Pericardium fibroblast (primary cell): ENCODE results near the gene TMEM233. TPM values are rescaled to one million over a fixed set of nuclear protein-coding genes. Genes with fewer than 3 reads are reported as not detected.

Experiments
- total RNA-seq: library from RNA; depleted of rRNA; stranded (reverse); fragments of >200 nt; gene quantifications from 2 replicates; pipeline ENCODE4 v1.2.3, GENCODE V29; 2015

Gene TMEM233
- total RNA-seq = under 0.01 TPM in 1 of 2 replicates, not detected in the other

GRCh38 chr12:119593578-119594398 is at the start of gene TMEM233:
TSS of gene TMEM233 (plus strand) at chr12:119593774. CDS start at chr12:119593849, 75 bp downstream.

DNA sequence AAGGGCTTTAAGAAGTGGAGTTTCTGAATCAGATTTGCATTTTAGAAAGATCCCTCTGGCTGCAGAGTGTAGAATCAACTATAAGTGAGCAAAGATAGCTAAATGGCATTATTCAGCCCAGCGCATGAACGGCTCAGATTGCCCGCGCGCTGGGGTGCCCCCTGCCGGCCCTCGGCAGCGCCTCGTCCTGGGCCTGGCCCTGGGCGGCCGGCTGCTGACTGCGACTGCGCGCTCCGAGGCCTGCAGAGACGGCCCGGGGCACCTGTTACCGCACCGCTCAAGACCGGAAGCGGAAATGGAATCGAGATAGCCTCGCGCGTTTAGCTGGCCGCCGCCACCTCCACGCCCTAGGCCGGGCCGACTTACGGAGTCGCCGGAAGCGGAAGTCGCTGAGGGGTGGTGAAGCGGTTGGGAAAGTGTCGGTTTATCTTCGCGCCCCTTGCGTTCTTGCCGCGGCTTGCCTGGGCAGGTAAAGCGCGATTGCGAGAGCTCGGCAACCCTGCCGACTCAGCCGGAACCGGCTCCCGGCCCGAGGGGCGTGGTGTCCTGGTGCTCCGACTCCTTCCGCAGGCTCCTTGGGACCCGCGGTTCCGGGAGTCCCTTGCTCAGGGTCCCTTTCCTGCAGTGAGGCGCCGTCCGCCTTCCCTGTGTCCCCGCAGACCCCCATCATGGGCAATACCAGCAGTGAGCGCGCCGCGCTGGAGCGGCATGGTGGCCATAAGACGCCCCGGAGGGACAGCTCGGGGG is 74.2 kb downstream of the TMEM233 start, which contains the start of gene PRKAB1:
TSS of gene PRKAB1 (plus strand) at position 557 of the 747 bp plus-strand sequence. CDS start at position 669, 112 bp downstream.

Other genes with a start within 250 kb of the TMEM233 start
- gene PRKAB1, start 74.4 kb downstream of the TMEM233 start, total RNA-seq = 12.8 and 14.3 TPM in 2 replicates